Endodermal cell (in vitro differentiated cells): Measurements from ENCODE around the gene SWT1. TPM values are rescaled to one million over a fixed set of nuclear protein-coding genes. Genes with fewer than 3 reads are reported as not detected.

Experiments used
- DNase-seq: peaks from one replicate; pipeline ENCODE4 v3.0.0-alpha.2; 2017
- H3K27ac ChIP-seq: 2 replicates; pipeline ENCODE4 v1.5.1; 2013; ENCODE audit warnings: mild to moderate bottlenecking, low read depth, low read length, moderate library complexity
- H3K27me3 ChIP-seq: 2 replicates; pipeline ENCODE4 v1.6.1; 2013; ENCODE audit warnings: mild to moderate bottlenecking, low read length, moderate library complexity; ENCODE audit not compliant: insufficient read depth, control insufficient read depth, poor library complexity, severe bottlenecking
- H3K36me3 ChIP-seq: 2 replicates; pipeline ENCODE4 v1.7.0; 2013; ENCODE audit warnings: mild to moderate bottlenecking, low read length, moderate library complexity; ENCODE audit not compliant: control insufficient read depth, insufficient read depth
- H3K4me1 ChIP-seq: one replicate; pipeline ENCODE4 v1.7.0; 2013; ENCODE audit warnings: low read length; ENCODE audit not compliant: control insufficient read depth, insufficient read depth
- H3K4me3 ChIP-seq: 2 replicates; pipeline ENCODE4 v1.5.1; 2013; ENCODE audit warnings: mild to moderate bottlenecking, low read length, moderate library complexity
- H3K9ac ChIP-seq: 2 replicates; pipeline ENCODE4 v1.6.1; 2013; ENCODE audit warnings: mild to moderate bottlenecking, low read length, moderate library complexity; ENCODE audit not compliant: poor library complexity, severe bottlenecking; ENCODE audit errors: extremely low read depth
- H3K9me3 ChIP-seq: 2 replicates; pipeline ENCODE4 v1.6.1; 2013; ENCODE audit warnings: mild to moderate bottlenecking, low read length, moderate library complexity; ENCODE audit not compliant: control insufficient read depth
- H3K27ac Mint-ChIP-seq: 2 replicates; pipeline ENCODE4 v1.8.0; 2020; ENCODE audit warnings: mixed read lengths
- H3K27me3 Mint-ChIP-seq: 2 replicates; pipeline ENCODE4 v1.8.0; 2021; ENCODE audit warnings: mild to moderate bottlenecking, mixed read lengths; ENCODE audit not compliant: insufficient read depth
- H3K36me3 Mint-ChIP-seq: 2 replicates; pipeline ENCODE4 v1.8.0; 2020; ENCODE audit warnings: low read depth, mixed read lengths
- H3K4me1 Mint-ChIP-seq: 2 replicates; pipeline ENCODE4 v1.8.0; 2020; ENCODE audit warnings: mixed read lengths
- H3K4me3 Mint-ChIP-seq: 2 replicates; pipeline ENCODE4 v1.8.0; 2020; ENCODE audit warnings: mild to moderate bottlenecking, moderate library complexity, mixed read lengths
- H3K9me3 Mint-ChIP-seq: 2 replicates; pipeline ENCODE4 v1.8.0; 2020; ENCODE audit warnings: mild to moderate bottlenecking, mixed read lengths
- CTCF ChIP-seq: fragments of 200-600 bp; sonication (generic); conservative IDR thresholded peaks from 2 replicates; pipeline ENCODE4 v1.5.0; 2021; ENCODE audit warnings: antibody characterized with exemption, mild to moderate bottlenecking
- WGBS, 2 experiments: methylation state at CpG; one replicate each; pipeline versions ENCODE4 v1.1.5 to v1.1.7; 2013; ENCODE audit warnings: missing lambda C conversion rate in 2 of 2, mixed read lengths in 1 of 2; ENCODE audit not compliant: insufficient coverage in 1 of 2, insufficient read length in 1 of 2; 5-methylcytosine and 5-hydroxymethylcytosine counted together
- total RNA-seq, 2 donors: library from RNA; stranded (reverse); fragmentation: NEBNext Ultra II Directional in 1 of 2; extraction: Animal tissue kit (Norgen Biotek cat#: 25700) in 1 of 2; gene quantifications; 2 replicates in 1 of 2; 3 replicates in 1 of 2; pipeline ENCODE4 v1.2.1, GENCODE V29; 2021

Gene SWT1
- total RNA-seq, 2 donors from 2014 or later = 9.7 to 13.4 TPM

- H3K27me3 ChIP-seq = no peaks in the 10 kb centered on the region
- Mint-ChIP-seq H3K27ac (no peak overlapping the region), H3K4me1 (peaks cover 13% of the 10 kb centered on the region), H3K4me3 (no peak overlapping the region), H3K27me3 (no peaks in the 10 kb centered on the region), H3K36me3 (peaks cover 64% of the 10 kb centered on the region), H3K9me3 (no peaks in the 10 kb centered on the region)
- H3K4me1 ChIP-seq = peaks cover 9% of the 10 kb centered on the region
- WGBS, 2 experiments = 96% methylated on average over 1 of the region's 1 CpG; no CpG with 5 or more reads in 1 of the 2 experiments
- no peak for DNase-seq
- H3K9ac ChIP-seq = no peak overlapping the region
- H3K4me3 ChIP-seq = no peak overlapping the region
- H3K36me3 ChIP-seq = peaks cover 92% of the 10 kb centered on the region
- H3K27ac ChIP-seq = no peak overlapping the region
- TF ChIP-seq CTCF = no peak
- H3K9me3 ChIP-seq = no peaks in the 10 kb centered on the region
Measured at GRCh38 chr1:185308126-185308525, 151.2 kb downstream of the SWT1 start.

GRCh38 chr1:185309566-185309965, 152.6 kb downstream of the SWT1 start:
- 81% methylated on average over 2 of the region's 2 CpGs; no CpG with 5 or more reads in 1 of the 2 experiments for WGBS, 2 experiments
- peaks cover 80% of the 10 kb centered on the region for H3K36me3 ChIP-seq
- peaks cover 9% of the 10 kb centered on the region for H3K4me1 ChIP-seq
- H3K27me3 ChIP-seq = no peaks in the 10 kb centered on the region
- no peak for DNase-seq
- no peak overlapping the region for H3K27ac Mint-ChIP-seq
- TF ChIP-seq CTCF = no peak
- no peak overlapping the region for H3K4me3 Mint-ChIP-seq
- H3K27me3 Mint-ChIP-seq = no peaks in the 10 kb centered on the region
- H3K9ac ChIP-seq = no peak overlapping the region
- H3K4me3 ChIP-seq = no peak overlapping the region
- peaks cover 51% of the 10 kb centered on the region for H3K36me3 Mint-ChIP-seq
- H3K27ac ChIP-seq = no peak overlapping the region
- H3K4me1 Mint-ChIP-seq = peaks cover 28% of the 10 kb centered on the region
- H3K9me3 Mint-ChIP-seq = no peaks in the 10 kb centered on the region
- H3K9me3 ChIP-seq = no peaks in the 10 kb centered on the region

GRCh38 chr1:185311589-185312225, 154.7 kb downstream of the SWT1 start:
- no peak for TF ChIP-seq CTCF
- H3K27me3 ChIP-seq = no peaks in the 10 kb centered on the region
- no peak for DNase-seq
- H3K36me3 ChIP-seq = peaks cover 58% of the 10 kb centered on the region
- H3K9me3 ChIP-seq = no peaks in the 10 kb centered on the region
- peaks cover 32% of the 10 kb centered on the region for H3K4me1 Mint-ChIP-seq
- H3K9ac ChIP-seq = no peak overlapping the region
- H3K27me3 Mint-ChIP-seq = no peaks in the 10 kb centered on the region
- peak overlapping the region; percentile 11 for H3K4me3 Mint-ChIP-seq
- peak overlapping the region; percentile 97 for H3K4me3 ChIP-seq
- H3K9me3 Mint-ChIP-seq = no peaks in the 10 kb centered on the region
- peaks cover 9% of the 10 kb centered on the region for H3K4me1 ChIP-seq
- H3K36me3 Mint-ChIP-seq = peaks cover 31% of the 10 kb centered on the region
- no peak overlapping the region for H3K27ac ChIP-seq
- no peak overlapping the region for H3K27ac Mint-ChIP-seq
